ENCODE data around the gene DNAJB13.

GRCh38 chr11:74019104-74019738, 68.4 kb downstream of the DNAJB13 start:
- no peak for TF ChIP-seq CTCF (IDR thresholded peaks at IDR 0.05; ENCODE audit: low read length)
- no peak for TF ChIP-seq EZH2 (optimal IDR thresholded peaks at IDR 0.05; ENCODE audit: low read depth, low read length)
